K562 (cell line): ENCODE data around the gene ZBTB43. TPM values are rescaled to one million over a fixed set of nuclear protein-coding genes. Genes with fewer than 3 reads are reported as not detected.

Experiments
- CREB1 ChIP-seq, 2 experiments: sonication (generic) in 1 of 2; formaldehyde crosslinking in 1 of 2; IDR thresholded peaks; 2 replicates each; pipeline versions ENCODE4 v1.6.1 to v1.8.0; 2012 to 2022; ENCODE audit warnings: inconsistent platforms in 1 of 2, mild to moderate bottlenecking in 1 of 2, missing genetic modification reagents in 1 of 2, moderate library complexity in 1 of 2
- FOXO4 ChIP-seq: fragments of 450-650 bp; formaldehyde crosslinking; IDR thresholded peaks from 2 replicates; pipeline ENCODE4 v1.4.0; 2020; ENCODE audit warnings: mild to moderate bottlenecking, moderate library complexity
- GABPB1 ChIP-seq: sonication (generic); formaldehyde crosslinking; IDR thresholded peaks from 2 replicates; pipeline ENCODE4 v1.8.0; 2022; ENCODE audit warnings: mild to moderate bottlenecking, missing genetic modification reagents
- HNRNPH1 ChIP-seq: fragments of 200-400 bp; formaldehyde crosslinking; optimal IDR thresholded peaks from 2 replicates; pipeline ENCODE3; 2017; ENCODE audit warnings: low read depth, mild to moderate bottlenecking, low read length, moderate library complexity
- MAZ ChIP-seq, 2 experiments: fragments of 450-650 bp in 1 of 2; sonication (generic) in 1 of 2; formaldehyde crosslinking; IDR thresholded peaks in 1 of 2; conservative IDR thresholded peaks in 1 of 2; 2 replicates each; pipeline versions ENCODE4 v1.4.0 to v1.5.0; 2020; ENCODE audit warnings: mild to moderate bottlenecking in 1 of 2, missing genetic modification reagents in 1 of 2
- MYC ChIP-seq, 2 experiments: fragments of 250-450 bp in 1 of 2; sonication (Bioruptor Pico) in 1 of 2; IDR thresholded peaks; 2 replicates each; pipeline versions ENCODE4 v1.5.1 to v1.6.1; 2012 to 2021; ENCODE audit warnings: low read depth in 2 of 2, borderline replicate concordance in 1 of 2, improper control_type of control experiment in 1 of 2, low read length in 1 of 2, mild to moderate bottlenecking in 1 of 2, moderate library complexity in 1 of 2
- POLR2AphosphoS2 ChIP-seq: IDR thresholded peaks from 2 replicates; pipeline ENCODE4 v1.6.1; 2012; ENCODE audit warnings: low read length, improper control_type of control experiment
- ZBTB40 ChIP-seq, 2 experiments: fragments of 450-650 bp in 1 of 2; sonication (generic) in 1 of 2; formaldehyde crosslinking in 1 of 2; IDR thresholded peaks; 2 replicates each; pipeline versions ENCODE4 v1.7.1 to v1.9.0; 2016 to 2022; ENCODE audit warnings: inconsistent platforms in 1 of 2, mild to moderate bottlenecking in 1 of 2, missing genetic modification reagents in 1 of 2
- ZHX1 ChIP-seq: fragments of 150-350 bp; conservative IDR thresholded peaks from 2 replicates; pipeline ENCODE4 v1.6.1; 2014; ENCODE audit warnings: low read length
- polyA plus RNA-seq, 8 experiments: library from polyadenylated mRNA; depleted of rRNA in 4 of 8; stranded (reverse) in 5 of 8; unstranded in 3 of 8; fragments of >200 nt; fragmentation: Nextera tagmentation in 2 of 8; fragmentation: Illumina TruSeq in 1 of 8; extraction: Ambion mirVana in 2 of 8; extraction: Trizol in 1 of 8; gene quantifications; 2 replicates each; pipeline versions ENCODE4 v1.2.1 to v1.2.3, GENCODE V29; 2011 to 2014; ENCODE audit warnings: inconsistent platforms in 1 of 8, missing spikeins in 1 of 8
- total RNA-seq, 7 experiments: library from RNA; depleted of rRNA in 6 of 7; stranded (reverse); fragments of >200 nt in 6 of 7; fragmentation: Illumina TruSeq in 2 of 7; extraction: Trizol in 2 of 7; gene quantifications; 2 replicates each; pipeline versions ENCODE4 v1.2.1 to v1.2.3, GENCODE V29; 2011 to 2021; ENCODE audit warnings: low replicate concordance in 1 of 7

Gene ZBTB43
- total and polyA plus RNA-seq, 9 of the 15 experiments (the other 6 are each of a cell fraction or from before 2014, with no cell fraction given): 3.9 to 17.2 (median 9.1) TPM

- TF ChIP-seq ZBTB40 (IDR thresholded peaks at IDR 0.05): peak; percentile 90
- TF ChIP-seq ZBTB40 (CRISPR knock-in tag; IDR thresholded peaks at IDR 0.05): no peak
- TF ChIP-seq MYC (IDR thresholded peaks at IDR 0.05; ENCODE audit: low read depth, low read length): peak; percentile 60; the same call in 1 of the 2 replicates
- no peak for TF ChIP-seq MYC (CRISPR knock-in tag; IDR thresholded peaks at IDR 0.05; ENCODE audit: borderline replicate concordance, low read depth)
- no peak for TF ChIP-seq FOXO4 (CRISPR knock-in tag)
- 0 out of 2 replicates have a peak, but pooled peaks have one; percentile 45 for TF ChIP-seq ZHX1
- no peak for TF ChIP-seq HNRNPH1
- TF ChIP-seq POLR2AphosphoS2: no peak
- TF ChIP-seq GABPB1 (CRISPR knock-in tag): peak; percentile 63; the same call in 1 of the 2 replicates
- TF ChIP-seq MAZ (CRISPR knock-in tag; conservative IDR thresholded peaks at IDR 0.05 in 1 of 2, IDR thresholded peaks at IDR 0.05 in 1 of 2): peak; percentile 84 to 91
- TF ChIP-seq CREB1 (IDR thresholded peaks at IDR 0.05): no peak
- 0 out of 2 replicates have a peak, but pooled peaks have one; percentile 20 for TF ChIP-seq CREB1 (CRISPR knock-in tag; IDR thresholded peaks at IDR 0.05)
These were observed 55.4 kb downstream of the ZBTB43 start, which contains the start of gene ZBTB34 (continued) for GRCh38 chr9:126860077-126860756.
